Type B pancreatic cell (in vitro differentiated cells): ENCODE measurements around the gene GRK5. TPM values are rescaled to one million over a fixed set of nuclear protein-coding genes. Genes with fewer than 3 reads are reported as not detected.
A peak's percentile ranks its signal among the peaks of the same experiment; 100 is the strongest.

ENCODE experiments used
- DNase-seq: peaks from one replicate; pipeline ENCODE4 v3.0.0; 2021; ENCODE audit warnings: mixed read lengths; ENCODE audit not compliant: unreplicated experiment; ENCODE audit errors: extremely low spot score
- H3K27ac Mint-ChIP-seq: 2 replicates; pipeline ENCODE4 v1.8.0; 2021; ENCODE audit warnings: mild to moderate bottlenecking, mixed read lengths
- H3K27me3 Mint-ChIP-seq: 2 replicates; pipeline ENCODE4 v1.8.0; 2021; ENCODE audit warnings: mixed read lengths
- H3K36me3 Mint-ChIP-seq: 2 replicates; pipeline ENCODE4 v1.8.0; 2021; ENCODE audit warnings: mixed read lengths
- H3K4me1 Mint-ChIP-seq: one replicate; pipeline ENCODE4 v1.8.0; 2021; ENCODE audit warnings: mixed read lengths; ENCODE audit not compliant: unreplicated experiment
- H3K4me3 Mint-ChIP-seq: 2 replicates; pipeline ENCODE4 v1.8.0; 2021; ENCODE audit warnings: mild to moderate bottlenecking, mixed read lengths
- H3K9me3 Mint-ChIP-seq: 2 replicates; pipeline ENCODE4 v1.8.0; 2021; ENCODE audit warnings: mixed read lengths
- CTCF ChIP-seq: fragments of 200-600 bp; sonication (generic); conservative IDR thresholded peaks from 2 replicates; pipeline ENCODE4 v1.5.0; 2021; ENCODE audit warnings: antibody characterized with exemption, mild to moderate bottlenecking
- total RNA-seq: library from RNA; stranded (reverse); gene quantifications from 2 replicates; pipeline ENCODE4 v1.2.1, GENCODE V29; 2021; ENCODE audit warnings: low replicate concordance

Gene GRK5
- total RNA-seq, 1 donor from 2014 or later = 24.8 TPM

GRCh38 chr10:119337223-119337622, 129.9 kb downstream of the GRK5 start:
- no peaks in the 10 kb centered on the region for H3K9me3 Mint-ChIP-seq
- peaks cover 43% of the 10 kb centered on the region for H3K4me1 Mint-ChIP-seq
- no peak for TF ChIP-seq CTCF
- no peak for DNase-seq
- H3K36me3 Mint-ChIP-seq = peaks cover 5% of the 10 kb centered on the region
- no peak overlapping the region for H3K4me3 Mint-ChIP-seq
- no peaks in the 10 kb centered on the region for H3K27me3 Mint-ChIP-seq
- H3K27ac Mint-ChIP-seq = no peak overlapping the region

GRCh38 chr10:119337796-119338432, 130.5 kb downstream of the GRK5 start:
- peaks cover under 1% of the 10 kb centered on the region for H3K36me3 Mint-ChIP-seq
- no peaks in the 10 kb centered on the region for H3K9me3 Mint-ChIP-seq
- H3K27me3 Mint-ChIP-seq = no peaks in the 10 kb centered on the region
- no peak for DNase-seq
- no peak overlapping the region for H3K4me3 Mint-ChIP-seq
- TF ChIP-seq CTCF = no peak
- peak overlapping the region; percentile 64 for H3K27ac Mint-ChIP-seq
- H3K4me1 Mint-ChIP-seq = peaks cover 47% of the 10 kb centered on the region

- no peak for DNase-seq
- no peak overlapping the region for H3K27ac Mint-ChIP-seq
- H3K36me3 Mint-ChIP-seq = no peaks in the 10 kb centered on the region
- no peak overlapping the region for H3K4me3 Mint-ChIP-seq
- peaks cover 40% of the 10 kb centered on the region for H3K4me1 Mint-ChIP-seq
- no peak for TF ChIP-seq CTCF
- no peaks in the 10 kb centered on the region for H3K9me3 Mint-ChIP-seq
- H3K27me3 Mint-ChIP-seq = no peaks in the 10 kb centered on the region
These were observed 131.7 kb downstream of the GRK5 start for GRCh38 chr10:119339109-119339508.

GRCh38 chr10:119340893-119341458, 133.6 kb downstream of the GRK5 start:
- TF ChIP-seq CTCF = no peak
- Mint-ChIP-seq H3K4me1 (peaks cover 34% of the 10 kb centered on the region), H3K36me3 (no peaks in the 10 kb centered on the region), H3K9me3 (no peaks in the 10 kb centered on the region), H3K27me3 (no peaks in the 10 kb centered on the region), H3K4me3 (peak overlapping the region; percentile 31), H3K27ac (peak overlapping the region; percentile 75)
- DNase-seq = no peak

- TF ChIP-seq CTCF = no peak
- no peaks in the 10 kb centered on the region for H3K27me3 Mint-ChIP-seq
- H3K9me3 Mint-ChIP-seq = no peaks in the 10 kb centered on the region
- peak overlapping the region; percentile 75 for H3K27ac Mint-ChIP-seq
- peaks cover 36% of the 10 kb centered on the region for H3K4me1 Mint-ChIP-seq
- no peak overlapping the region for H3K4me3 Mint-ChIP-seq
- no peaks in the 10 kb centered on the region for H3K36me3 Mint-ChIP-seq
- DNase-seq = no peak
These were observed 134.3 kb downstream of the GRK5 start for GRCh38 chr10:119341459-119342301.
